GM12872 (cell line): Measurements from ENCODE around the gene ARHGAP20.

Source experiments
- TF ChIP-seq, protein P1 (sequence below): IDR thresholded peaks from 3 replicates; pipeline ENCODE4 v1.5.1; 2011; ENCODE audit warnings: low read depth, mild to moderate bottlenecking, low read length, moderate library complexity; ENCODE audit not compliant: insufficient read depth

Gene ARHGAP20

DNA sequence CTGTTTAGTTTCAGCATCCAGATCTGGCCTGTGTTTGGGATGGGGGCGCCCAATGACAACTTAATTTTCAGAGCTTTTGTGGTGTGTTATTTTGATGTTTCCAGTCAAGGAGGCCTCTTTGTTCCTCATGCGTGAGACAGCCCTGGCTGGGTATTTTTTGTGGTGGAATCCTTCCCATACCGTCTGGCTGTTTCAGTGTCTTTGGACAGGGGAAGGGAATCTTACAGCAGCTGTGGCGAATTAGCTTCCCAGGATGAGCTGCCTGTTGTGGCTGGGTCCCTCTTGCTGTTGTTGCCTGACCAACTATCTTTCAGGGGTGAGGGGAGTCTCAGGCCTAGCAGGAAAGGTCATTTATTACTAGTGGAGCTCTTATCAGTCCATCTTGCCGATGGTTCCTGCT, 138.8 kb downstream of the ARHGAP20 start:
- TF ChIP-seq, protein P1, sequence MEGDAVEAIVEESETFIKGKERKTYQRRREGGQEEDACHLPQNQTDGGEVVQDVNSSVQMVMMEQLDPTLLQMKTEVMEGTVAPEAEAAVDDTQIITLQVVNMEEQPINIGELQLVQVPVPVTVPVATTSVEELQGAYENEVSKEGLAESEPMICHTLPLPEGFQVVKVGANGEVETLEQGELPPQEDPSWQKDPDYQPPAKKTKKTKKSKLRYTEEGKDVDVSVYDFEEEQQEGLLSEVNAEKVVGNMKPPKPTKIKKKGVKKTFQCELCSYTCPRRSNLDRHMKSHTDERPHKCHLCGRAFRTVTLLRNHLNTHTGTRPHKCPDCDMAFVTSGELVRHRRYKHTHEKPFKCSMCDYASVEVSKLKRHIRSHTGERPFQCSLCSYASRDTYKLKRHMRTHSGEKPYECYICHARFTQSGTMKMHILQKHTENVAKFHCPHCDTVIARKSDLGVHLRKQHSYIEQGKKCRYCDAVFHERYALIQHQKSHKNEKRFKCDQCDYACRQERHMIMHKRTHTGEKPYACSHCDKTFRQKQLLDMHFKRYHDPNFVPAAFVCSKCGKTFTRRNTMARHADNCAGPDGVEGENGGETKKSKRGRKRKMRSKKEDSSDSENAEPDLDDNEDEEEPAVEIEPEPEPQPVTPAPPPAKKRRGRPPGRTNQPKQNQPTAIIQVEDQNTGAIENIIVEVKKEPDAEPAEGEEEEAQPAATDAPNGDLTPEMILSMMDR: no peak

DNA sequence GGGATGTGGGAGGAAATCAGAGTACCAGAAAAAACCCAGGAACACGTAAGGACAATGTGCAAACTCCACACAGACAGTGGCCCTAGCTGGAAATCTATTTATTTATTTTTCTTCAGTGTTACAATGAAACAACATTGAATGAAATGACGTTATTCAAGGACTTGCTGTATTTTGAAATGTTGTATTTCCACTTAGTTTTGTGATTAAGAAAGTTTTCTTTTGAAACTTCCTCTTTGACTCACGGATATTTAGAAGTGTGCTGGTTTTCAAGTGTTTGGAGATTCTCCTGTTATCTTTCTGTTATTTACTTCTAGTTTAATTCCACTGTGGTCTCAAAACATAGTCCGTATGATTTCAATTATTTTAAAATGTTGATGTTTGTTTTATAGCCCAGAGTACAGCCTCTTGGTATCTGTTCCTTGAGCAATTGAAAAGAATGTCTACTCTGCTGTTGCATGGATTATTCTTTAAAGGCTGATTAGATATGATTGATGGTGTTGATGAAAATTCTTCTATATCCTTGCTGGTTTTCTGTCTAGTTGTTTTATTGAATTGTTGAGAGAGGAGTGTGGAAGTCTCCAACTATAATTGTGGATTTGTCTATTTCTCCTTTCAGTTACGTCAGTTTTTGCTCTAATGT, 141.0 kb downstream of the ARHGAP20 start:
- TF ChIP-seq, protein P1: no peak

DNA sequence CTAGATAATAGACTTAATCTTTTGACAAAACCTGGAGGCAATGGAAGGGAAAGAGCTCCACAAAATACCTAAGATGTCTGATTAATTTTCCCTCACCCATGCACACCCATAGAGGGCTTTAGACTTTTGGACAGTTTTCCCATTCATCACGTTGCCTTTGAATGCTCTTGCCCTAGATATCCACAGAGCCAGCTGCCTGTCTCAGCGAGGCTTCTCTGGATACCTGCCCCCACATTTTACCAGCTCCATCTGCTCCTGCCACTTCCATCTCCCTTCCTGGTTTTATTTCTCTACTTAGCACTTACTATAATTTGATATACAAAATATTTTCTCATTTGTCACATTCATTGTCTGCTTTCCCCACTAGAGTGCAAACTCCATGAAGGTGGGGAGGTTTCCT, 145.7 kb downstream of the ARHGAP20 start:
- TF ChIP-seq, protein P1: no peak

DNA sequence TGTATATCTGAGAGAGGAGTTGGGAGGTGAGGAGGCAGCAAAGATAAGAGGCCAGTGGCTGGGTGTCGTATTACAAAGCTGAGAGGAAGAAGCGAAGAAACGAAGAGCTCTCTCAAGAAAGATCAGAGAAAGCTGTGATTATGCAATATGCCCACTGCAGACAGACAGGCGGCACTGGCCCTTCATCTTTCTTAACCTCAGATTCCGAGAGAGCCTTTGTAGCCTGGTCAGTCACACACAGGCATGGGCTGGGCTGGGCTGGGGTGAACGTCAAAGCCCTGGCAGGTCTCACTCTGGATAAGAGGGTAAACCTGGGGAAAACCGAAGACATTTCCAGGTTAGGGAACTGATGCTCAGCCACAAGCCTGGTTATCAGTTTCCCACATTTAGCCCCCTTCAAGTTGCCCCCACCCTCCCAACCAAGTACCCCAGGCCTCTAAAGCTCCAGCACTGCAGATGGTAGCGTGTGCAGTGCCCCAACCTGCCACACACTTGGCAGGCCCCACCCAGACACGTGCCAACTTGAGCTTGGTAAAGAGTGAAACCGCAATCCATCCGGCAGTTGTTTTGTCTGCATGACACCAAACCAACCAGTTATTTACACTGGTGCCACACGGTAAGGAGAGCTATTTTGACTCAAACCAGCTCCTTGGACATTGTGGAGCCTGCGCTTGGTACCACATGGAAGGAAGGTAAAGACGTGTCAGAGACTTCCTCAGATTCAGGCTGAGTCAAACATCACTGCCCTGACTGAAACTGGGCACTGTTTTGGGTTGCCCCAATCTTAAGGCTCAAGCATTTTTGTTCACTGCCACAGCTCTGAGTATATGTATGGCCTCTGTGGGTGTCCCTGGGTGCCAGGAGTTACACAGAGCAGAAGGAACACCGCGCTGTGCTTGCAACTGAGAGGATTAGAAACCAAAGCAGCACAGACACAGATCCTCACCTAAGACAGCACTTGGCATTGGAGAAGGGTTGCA, 146.6 kb downstream of the ARHGAP20 start:
- TF ChIP-seq, protein P1: no peak

DNA sequence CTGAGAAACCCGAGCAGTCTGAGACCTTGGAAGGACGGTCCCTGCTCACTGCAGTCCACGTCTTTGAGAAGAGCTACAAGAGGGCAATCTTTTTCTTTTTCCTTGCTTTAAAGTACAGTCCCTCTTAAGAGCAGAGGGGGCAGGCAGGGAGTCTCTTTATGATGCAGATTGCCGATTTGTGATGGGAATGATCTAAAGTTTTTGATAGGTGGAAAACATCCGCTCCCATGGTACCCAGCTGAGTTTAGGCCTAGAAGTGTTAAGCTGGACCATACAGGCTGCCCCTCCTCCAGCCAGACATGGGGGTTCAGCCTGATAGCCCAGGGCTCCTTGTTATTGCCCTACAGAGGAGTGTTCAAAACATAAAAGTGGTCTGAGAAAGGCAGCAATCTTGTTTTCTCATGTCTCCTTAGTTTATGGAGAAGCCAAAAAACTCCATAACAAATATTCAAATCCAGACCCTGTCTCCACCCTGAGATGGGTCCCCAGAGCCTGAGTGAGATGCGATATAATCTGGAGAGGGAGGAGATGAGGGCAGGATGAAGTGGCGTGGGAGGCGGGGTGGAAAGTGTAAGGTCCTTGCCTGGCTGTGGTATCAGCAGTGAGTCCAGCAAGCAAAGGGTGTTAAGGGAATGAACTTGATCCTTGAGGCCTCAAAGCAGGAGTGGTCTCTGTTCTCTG, 147.4 kb downstream of the ARHGAP20 start:
- TF ChIP-seq, protein P1: no peak

DNA sequence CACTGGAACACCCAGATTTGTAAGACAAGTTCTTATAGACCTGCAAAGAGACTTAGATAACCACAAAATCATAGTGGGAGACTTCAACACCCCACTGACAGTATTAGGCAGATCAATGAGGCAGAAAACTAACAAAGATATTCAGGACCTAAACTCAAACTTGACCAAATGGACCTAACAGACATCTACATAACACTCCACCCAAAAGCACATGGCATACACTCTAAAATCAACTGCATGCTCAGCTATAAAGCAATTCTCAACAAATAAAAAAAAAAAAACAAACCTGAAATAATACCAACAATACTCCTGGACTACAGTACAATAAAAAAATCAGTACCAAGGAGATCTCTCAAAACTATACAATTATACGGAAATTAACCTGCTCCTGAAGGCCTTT, 167.5 kb downstream of the ARHGAP20 start:
- TF ChIP-seq, protein P1: no peak

DNA sequence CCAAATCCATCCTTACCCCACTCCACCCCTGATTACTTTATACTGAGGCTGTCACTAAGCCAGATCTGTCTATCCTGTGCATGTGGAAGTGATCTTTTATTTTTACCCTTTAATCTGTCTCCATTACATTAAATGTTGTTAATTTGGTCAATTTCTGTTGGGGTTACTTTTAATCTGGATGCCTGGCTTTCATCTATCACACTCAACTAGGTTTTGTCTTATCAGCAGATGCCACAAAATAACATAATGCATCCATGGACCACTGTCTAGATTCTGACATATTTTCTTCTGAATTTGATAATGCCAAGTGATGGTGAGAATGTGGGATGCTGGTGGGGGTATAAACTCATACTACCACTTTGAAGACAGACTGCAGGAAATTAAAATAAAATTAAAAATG, 174.1 kb downstream of the ARHGAP20 start:
- TF ChIP-seq, protein P1: no peak
